Activated effector memory CD4-positive, alpha-beta T cell treated with Interleukin-2 at 50 U/mL for 16 hours (primary cell): ENCODE measurements around the gene F2.

ENCODE experiments used
- DNase-seq: peaks from one replicate; pipeline ENCODE4 v3.0.0-alpha.2; 2020

Gene F2

DNA sequence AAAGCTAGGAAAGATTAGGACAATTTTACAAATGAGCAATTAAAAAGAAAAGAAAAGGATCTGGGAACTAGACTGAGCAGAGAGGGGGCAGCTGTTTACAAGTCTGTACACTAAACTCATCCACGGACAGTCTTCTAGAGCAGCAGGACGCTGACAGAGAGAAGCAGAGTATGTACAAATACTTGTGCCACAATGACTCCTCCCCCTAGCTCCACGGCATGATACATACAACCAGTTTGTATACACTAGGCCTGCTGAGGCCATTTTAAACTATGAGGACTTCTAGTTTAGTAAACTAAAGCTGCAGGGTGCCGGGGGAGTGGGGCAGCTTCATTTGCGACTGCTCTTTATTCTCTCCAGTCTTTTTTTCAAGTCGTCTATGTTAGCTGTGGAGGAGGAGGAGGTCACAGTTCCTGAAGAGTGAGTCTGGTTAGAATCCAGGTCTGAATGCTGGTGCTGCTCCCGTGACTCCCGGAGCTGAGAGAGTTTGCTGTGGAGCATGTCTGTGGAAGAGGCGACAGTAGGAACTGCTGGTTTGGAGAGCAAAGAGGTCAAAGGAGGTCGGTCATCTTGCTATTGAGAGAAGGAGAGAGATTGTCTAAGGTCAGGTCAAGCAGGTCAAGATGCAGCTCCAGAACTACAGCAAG is 24.8 kb downstream of the F2 start:
- no peak for DNase-seq

GRCh38 chr11:46745328-46745727 is 26.3 kb downstream of the F2 start:
- no peak for DNase-seq

GRCh38 chr11:46745995-46746394 is 27.0 kb downstream of the F2 start:
- DNase-seq: no peak

DNA sequence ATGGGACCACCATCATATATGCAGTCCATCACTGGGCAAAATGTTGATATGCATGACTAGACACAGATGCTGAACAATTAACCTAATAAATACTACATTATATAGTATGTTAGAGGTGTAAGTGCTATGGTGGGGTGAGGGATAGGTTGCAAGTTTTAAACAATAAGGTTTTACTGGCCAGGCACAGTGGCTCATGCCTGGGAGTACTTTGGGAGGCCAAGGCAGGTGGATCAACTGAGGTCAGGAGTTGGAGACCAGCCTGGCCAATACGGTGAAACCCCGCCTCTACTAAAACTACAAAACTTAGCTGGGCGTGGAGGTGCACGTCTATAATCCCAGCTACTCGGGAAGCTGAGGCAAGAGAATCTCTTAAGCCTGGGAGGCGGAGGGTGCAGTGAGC is 28.1 kb downstream of the F2 start:
- no peak for DNase-seq

DNA sequence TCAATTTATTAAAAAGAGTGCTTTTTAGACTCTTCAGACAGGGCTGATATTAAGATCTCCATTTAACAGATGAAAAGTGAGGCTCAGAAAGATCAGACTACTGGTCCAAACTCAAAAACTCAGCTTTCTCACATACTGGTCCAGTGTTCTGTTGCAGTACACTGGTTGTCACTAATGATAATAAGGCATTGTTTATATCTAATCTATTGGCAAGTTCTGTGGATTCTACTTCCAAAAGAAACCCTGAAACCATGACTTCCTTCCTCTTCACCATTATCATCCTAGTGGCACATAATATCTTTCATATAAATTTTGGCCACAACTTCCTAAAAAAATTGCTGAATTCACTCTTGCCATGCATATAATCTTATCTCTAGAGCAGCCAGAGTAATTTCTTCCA is 36.9 kb downstream of the F2 start:
- DNase-seq: no peak

- no peak for DNase-seq
These were observed 40.2 kb downstream of the F2 start for GRCh38 chr11:46759196-46759595.

GRCh38 chr11:46760429-46761128 is 41.6 kb downstream of the F2 start:
- DNase-seq: no peak

DNA sequence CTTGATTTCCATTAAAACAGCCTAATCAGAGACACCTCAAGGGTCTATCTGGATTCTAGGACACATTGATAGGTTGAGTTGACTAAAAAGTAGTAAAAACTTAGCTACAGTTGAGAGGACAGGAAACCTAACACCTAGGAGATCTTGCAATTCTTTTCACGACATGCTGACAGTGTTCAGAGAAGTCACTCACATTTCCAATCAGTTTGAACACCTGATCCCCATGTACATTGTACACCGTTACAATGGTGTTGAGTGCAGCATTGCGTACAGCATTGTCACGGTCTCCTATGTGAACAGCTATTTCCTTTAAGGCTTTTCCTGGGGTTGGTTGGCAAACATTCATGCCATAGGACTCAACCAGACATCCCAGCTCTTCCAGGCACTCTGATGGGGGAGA is 42.8 kb downstream of the F2 start:
- DNase-seq: no peak

DNA sequence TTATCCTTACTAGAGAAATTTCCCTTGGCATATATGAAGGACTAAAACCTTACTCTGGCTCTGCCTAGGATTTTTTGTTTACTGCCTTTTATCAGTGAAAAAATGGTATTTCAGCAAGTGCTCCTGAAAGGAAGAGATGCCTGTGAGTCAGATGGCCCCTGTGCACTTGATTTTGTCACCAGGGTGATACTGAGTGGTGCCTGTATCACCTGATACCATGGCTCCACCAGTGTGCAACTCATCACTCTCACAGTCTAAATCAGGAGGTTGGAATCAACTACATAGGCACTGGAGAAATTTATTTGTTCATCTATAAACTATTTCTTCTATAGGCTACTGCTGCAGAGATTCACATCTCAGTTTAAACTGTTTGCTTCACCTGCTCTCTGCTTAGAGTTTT is 43.2 kb downstream of the F2 start:
- no peak for DNase-seq

GRCh38 chr11:46766656-46767055 is 47.6 kb downstream of the F2 start:
- DNase-seq: no peak

GRCh38 chr11:46769636-46770221 is 50.7 kb downstream of the F2 start:
- DNase-seq: no peak

DNA sequence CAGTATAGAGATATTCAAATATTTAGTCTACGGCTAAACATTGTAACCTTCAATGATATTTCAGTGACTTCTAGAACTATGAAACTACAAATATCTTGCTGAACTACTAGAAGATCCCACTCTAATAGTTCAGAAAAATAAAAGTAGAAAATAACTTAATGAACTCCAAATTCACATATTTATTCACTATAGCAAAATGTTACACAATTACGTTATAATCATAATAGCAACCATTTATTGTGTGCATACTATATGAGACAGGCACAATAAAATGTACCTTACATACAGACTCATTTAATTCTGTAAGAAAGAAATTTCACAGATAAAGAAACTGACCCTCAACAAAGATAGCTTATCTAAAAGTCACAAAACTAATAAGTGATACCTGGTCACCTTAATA is 57.9 kb downstream of the F2 start:
- no peak for DNase-seq

GRCh38 chr11:46778416-46778815 is 59.4 kb downstream of the F2 start:
- DNase-seq: no peak
